ENCODE data around the gene EBF3.
A peak's percentile ranks its signal among the peaks of the same experiment; 100 is the strongest.

Gene EBF3

DNA sequence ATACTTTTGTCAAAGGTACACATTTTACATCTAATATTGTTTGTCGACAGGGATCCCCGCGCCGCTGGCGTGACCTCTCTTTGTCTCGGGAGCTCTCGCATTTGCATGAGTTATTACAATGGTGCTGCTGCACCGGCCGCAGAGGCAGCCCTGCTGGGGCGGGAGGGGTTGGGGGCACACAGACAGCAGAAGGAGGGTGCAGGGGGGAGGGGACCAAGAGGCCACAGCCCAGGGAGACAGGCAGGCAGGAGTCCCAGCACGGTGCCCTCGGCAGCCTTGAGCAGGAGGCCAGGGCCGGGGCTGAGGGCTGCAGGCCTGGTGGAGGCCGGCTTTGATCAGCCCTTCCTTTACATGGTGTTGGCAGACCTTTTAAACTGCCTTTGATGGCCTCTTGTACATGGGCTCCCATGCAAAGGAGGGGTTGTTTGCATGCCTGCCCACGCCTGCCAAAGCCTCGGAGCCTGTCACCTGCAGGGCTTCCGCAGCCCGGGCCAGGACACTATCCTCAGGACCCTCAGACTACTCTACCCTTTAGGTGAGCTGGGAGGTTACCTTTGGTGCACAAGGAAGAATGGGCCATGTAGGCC, 95.5 kb downstream of the EBF3 start:
- DNase-seq = peak; percentile 61

DNA sequence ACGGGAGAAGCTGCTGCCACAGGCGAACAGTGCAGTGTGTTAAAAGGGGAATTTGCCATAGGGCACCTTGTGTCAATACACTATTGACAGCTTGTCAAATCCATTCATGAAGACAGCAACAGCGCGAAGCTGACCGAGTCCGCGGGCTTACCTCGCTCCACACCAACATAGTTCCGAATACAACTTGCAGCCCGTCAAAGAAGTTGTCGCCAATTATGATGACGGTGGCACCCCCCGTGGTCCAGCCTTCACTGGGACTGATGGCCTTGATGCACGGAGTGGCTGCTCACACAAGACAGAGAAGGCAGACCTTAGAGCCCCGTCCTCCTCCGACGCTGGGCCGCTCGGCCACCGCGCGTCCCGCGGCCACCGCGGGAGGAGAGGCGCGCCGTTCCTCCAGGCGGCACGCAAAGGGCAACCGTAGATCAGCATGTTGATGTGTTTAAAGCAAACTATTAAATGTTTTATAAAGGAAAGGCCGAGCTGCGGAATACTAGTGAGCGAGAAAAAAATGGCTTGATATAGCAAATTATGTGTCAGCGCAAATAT, 96.4 kb downstream of the EBF3 start:
- DNase-seq = no peak

DNA sequence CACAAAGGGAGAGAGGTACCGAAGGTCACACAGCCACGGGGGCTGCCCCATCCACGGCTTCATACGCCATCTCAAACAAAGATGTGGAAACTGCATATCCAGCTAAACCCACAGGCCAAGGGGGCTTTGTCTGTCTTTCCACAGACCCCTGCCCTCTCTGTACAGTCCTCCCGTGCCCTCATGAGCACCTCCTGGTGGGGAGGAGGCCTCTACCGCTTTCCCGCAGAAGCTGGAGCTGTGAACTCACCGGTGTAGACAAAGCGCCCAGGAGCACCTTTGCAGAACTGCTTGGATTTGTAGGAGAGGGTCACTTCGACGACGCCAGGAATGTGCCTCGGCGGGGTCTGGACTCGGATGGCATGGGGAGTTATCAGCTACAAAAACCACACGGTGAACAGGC, 97.2 kb downstream of the EBF3 start:
- no peak for DNase-seq

DNA sequence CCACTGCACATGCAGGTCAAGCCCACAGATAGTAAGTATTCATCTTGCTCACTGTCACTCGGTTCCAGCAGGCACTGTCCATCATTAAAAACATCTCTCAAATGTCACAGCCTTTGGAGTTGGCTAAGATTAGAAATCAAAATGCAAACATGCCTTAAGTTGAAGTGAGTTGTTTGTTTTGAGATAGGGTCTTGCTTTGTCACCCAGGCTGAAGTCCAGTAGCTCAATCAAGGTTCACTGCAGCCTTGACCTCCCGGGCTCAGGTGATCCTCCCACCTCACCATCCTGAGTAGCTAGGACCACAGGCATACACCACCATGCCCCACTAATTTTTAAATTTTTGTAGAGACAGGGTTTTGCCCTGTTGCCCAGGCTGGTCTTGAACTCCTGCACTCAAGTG, 98.1 kb downstream of the EBF3 start:
- DNase-seq = no peak

DNA sequence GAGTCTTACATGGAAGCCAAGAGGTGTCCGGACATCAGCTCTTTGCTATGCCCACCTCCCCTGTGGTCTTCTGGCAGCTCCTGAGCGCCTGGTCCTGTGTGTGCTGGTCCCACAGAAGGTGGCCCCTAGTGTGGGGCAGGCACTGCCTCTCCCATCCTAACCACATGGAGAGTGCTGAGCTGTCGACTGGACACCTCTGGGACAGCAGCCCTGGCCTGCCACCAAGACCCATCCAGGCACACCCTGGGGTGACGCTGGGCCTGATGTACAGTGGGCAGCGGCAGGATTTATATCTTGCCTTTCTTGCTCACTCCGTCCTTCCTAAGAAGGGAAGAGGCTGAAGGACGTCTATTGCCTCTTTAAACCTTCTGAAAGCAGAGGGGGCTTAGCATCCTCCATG, 98.7 kb downstream of the EBF3 start:
- no peak for DNase-seq

DNA sequence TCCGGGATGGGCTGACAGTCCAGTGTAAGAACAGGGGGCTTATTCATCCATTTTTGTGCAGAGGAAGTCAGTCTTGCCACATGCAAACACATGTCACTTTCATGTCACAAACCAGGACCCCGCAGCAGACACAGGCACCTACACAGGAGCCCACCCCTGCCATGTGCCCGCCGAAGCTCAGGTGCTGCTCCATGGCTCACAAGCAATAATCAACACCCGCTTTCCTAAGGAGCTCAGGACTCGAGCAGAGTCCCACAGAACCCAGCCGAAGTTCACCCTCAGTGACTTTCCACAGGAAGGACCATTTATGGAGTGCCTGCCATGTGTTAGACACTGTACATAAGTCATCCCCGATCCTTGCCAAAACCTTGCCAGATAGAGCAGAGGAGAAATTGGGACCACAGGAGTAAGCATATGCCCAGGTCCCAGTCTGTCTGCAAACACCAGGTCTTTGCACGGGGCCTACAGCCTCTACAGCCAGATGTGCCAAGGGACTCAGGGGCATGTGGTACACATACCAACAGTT, 99.4 kb downstream of the EBF3 start:
- DNase-seq = no peak

DNA sequence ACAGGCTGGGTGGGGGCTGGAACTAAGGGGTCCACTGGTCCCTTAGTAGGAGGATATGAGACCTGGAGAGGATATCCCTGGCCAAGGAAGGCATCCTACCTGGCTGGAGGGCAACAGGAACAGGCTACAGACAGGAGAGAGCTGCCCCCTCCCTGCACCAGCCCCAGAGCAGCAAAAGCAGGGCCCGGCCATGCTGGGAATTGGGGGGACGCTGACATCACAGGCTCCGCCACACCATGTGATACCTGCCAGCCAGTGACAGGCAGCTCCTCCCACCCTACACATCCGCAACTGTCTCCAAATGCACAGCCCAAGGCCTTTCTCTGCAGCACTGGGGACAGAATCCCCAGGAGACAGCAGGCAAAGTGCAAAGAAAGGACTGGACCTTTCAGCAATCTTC, 100.0 kb downstream of the EBF3 start:
- DNase-seq = no peak

DNA sequence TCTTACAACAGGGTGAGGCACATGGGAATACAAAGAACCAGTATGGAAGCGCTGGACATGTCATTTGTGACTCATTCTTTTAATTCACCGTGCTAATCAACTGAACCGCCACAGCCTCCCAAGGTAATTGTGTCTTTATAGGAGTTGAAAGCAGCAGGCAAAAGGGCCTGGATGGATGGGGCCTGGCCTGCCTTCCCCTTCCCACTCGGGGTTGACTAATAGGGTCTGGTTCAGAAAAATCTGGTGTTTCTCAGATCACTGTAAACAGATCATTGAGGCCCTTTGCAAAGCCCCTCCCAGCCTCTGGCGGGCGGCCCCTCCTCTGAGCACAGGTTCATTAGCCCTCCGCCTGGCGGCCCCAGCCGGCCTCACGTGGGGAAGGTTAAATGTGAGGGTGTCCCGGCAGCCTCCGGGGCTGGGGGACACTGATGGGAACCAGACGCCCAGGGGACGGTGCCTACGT, 100.8 kb downstream of the EBF3 start:
- DNase-seq = peak; percentile 78

DNA sequence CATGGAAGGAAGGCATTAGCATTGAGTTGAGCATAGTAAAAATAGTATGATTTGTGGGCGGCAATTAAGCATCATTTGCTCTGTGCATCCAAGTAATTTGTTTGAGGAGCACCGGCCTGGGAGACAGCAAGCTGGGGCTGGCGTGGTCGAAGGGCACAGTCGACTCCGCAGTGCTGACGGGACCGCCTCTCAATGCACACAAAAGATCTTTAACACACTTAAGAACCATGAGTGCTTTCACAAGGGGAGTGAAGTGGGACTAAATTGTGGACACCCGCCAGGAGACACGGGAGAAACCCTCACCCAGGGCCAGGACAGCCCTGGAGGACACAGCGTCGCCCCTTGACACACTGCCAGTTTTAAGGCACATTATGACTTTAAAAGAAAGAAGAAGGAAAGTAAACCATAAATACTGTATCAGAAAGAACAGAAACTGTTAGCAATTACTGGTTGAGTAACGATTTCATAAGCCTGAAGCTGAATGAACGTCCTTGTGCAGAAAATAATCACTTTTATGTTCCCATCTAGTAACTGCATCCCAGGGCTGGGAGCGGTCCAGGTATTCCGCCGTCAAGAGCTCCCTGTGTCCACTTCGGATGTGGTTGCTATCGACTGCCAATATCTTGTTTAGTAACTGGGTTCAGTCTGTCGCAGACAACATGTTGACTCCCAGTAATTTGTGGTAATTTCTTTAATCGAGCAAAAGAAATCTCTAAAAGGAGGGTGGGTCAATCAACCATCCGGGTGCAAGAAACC, 102.1 kb downstream of the EBF3 start:
- no peak for DNase-seq

DNA sequence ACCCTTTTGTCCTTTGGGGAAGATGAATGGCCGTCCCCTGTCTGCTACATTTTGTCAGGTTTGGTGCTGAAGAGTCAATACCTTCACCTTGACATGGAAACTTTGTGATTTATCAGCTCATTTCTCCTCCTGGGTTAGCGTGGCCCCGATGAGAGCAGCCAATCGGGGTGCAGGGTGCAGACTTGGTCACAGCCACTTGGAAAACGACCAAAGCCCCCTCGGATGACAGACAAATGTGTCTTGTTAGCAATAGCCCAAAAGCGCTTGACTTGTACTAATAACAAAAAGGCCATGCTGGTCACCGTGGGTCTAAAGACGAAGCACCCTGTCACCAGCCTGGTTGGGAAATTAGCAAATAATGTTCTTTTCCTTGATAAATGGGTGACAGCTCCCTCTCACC, 103.7 kb downstream of the EBF3 start:
- no peak for DNase-seq

DNA sequence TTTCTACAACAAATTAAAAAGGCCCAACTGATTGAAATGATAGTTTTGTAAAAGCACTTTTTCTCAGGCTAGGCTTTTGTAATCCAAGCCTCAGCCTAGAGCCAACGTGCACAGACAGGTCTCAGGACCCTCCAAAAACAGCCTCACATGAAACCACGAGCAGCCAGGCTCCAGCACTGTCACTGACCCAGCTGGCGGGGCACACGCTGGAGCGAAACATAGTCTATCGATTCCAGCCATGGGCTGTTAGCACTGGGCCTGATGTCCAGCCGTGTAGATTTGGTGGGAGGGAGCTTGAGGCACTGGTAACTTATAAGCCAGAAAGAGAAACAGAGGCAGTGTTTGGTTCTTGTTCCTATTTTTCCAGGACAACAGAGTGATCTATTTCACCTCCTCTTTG, 104.5 kb downstream of the EBF3 start:
- DNase-seq = no peak

DNA sequence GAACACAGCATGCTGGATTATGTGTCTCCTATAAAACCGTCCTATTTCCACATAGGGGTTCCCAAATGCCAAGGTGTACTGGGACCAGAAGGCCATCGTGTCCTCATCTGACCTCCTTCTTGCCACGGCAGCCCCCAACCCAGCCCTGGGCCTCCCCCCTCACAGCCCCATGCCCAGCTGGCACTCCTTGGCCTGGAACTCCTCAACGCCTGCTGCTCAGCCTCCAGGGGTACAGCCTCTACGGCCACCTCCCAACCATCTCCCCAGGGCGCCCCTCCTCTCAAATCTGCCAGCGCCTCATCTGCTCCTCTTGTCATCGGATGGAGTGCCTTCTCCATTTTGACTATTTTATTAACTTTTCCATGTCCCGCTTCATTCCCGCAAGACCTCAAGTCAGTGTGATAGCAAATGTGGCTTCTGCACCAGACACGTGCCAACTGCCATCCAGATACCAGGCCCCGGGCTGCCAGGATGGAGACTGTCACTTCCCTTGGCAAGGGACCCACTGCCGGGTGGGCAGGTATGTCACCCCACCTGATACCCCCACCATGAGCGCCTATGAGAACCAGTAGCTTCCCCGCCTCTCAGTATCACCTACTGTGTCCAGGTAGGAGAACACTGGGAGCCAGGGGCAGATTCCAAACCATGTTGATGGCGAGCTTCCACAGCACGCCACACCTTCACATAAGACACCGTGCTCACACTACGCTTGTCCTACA, 106.7 kb downstream of the EBF3 start:
- DNase-seq = no peak

DNA sequence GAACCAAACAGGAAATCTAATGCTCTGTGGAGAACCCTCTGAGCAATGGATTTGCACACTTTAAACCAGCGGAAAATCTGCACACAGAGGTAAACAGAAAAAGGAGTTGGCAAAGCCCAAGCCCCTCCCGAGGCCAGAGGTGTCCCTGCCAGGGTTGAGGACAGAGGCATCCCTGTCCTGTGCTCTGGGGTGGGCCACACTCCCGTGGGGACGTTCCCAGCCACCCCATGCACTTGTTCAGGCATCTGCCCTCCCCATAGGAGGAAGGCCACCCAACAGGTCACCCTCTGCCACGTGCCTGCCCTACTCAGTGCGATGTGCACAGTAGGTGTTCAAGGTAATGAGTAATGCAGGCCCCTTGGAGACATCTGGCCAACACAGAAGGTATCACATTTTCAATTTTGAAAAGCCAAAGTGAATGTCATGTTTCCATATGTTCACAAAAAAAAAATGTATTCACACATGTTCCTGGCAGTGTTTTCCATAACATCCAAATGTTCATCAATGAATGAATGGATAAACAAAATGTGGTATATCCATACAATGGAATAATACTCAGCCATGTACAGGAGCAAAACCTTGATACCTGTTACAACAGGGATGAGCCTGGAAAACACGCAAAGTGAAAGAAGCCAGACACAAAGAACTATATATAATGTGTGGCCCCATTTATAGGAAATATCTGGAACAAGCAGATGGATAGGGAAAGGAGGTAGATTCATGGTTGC, 108.1 kb downstream of the EBF3 start:
- no peak for DNase-seq

DNA sequence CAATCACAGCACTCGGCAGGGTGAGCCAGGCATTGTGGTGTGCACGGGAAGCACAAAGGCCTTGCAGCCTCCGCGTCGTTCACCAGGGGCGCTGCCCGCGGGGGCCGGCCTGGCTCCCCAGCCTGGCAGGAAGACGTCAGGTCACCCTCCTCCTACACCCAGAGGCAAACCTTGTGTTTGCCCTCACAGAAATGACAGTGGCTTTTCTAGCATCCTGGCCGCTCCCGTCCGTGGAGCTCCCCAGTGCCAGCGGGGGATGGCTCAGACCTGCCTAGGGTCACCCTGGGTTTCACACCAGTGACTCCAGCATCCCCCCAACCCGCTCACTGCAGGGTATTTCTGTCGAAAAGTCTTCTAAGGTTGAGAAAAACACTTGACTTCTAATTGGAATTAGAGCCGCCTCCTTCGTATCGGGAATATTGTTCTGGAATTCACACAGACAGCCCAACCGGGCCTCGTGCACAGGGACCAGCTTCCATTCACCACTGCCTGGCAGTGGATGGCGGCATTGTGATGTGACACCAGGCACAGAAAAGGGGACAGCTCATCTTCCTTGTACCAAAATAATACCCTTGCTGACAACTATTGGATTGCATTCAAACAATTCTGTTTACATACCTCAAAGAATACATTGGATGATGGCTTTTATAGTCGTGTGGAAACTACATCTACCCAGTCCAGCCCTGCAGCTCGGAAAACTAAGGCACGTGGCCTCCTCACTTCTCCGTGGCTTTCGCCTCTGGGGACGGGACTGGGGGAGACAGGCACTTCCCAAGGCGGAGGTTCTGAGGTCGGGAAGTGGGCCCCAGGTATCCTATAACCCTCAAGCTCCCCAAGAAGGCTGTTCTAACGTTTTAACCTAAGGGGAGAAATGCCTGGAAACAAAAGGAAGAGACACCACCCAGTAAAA, 109.0 kb downstream of the EBF3 start:
- no peak for DNase-seq

DNA sequence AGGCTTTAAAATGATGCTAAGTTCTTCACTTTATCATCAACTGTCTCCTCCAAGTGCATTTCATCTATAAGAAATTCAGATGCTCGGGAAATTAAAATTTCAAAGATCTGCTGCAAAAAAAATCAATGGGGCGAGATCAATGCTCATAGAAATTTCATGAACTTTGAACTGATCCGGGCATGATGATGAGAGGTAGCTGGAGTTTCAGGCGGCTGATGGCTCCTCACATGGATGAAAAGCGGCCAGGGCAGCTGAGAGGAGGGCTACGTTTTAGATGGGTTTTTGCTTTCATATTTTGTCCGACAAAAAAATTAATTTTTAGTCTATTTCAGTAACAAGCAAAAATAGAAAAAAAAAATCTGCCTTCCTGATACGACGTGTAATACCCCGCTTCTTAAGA, 109.9 kb downstream of the EBF3 start:
- no peak for DNase-seq

DNA sequence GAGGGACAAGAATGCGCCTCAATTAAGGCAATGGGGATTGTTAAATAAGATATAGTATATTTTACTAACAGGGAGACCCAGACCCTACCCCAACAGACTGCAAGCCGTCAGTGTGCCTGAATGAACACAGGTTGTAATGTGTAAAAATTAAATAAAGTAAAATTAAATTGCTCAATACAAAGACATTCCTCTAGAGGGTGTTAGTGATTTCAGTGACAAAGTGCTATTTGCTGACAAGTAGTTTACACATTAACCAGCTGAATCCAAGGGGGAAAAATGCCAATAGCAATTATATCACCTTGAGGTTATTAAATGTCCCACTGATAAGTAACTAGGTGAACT, 110.5 kb downstream of the EBF3 start:
- DNase-seq = no peak

DNA sequence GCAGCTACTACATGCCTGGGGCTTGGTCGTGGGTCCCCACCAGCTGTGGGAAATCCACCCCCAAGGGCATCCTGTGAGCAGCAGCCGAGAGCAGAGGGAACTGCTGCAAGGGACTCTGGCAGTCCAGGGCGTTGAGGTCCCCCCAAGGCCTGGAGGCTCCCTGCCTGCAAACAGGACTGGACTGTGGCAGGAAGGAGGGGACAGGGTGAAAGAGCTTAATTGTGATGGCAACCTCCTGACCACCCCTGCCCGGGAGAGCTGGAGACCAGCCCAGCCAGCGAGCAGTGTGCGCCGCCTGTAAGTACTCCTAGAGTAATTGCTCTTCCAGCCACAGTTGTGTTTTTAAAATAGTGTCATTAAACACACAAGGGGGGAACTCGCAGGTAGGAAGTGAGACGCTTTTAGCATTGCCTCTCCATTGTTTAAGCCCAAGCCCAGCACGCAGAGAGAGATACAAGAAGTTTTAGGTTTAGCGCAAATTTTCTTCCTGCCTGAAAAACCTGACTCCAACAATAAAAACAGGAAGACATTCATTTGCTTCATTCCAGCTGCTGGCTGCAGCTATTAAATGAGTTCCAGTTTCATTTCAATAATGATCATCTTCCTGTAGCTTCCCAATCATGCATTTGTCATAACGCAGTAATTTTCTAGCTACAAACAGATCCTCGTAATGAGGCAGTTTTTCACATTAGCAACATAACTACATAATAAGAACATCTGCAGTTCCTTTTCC, 111.1 kb downstream of the EBF3 start:
- DNase-seq = no peak

DNA sequence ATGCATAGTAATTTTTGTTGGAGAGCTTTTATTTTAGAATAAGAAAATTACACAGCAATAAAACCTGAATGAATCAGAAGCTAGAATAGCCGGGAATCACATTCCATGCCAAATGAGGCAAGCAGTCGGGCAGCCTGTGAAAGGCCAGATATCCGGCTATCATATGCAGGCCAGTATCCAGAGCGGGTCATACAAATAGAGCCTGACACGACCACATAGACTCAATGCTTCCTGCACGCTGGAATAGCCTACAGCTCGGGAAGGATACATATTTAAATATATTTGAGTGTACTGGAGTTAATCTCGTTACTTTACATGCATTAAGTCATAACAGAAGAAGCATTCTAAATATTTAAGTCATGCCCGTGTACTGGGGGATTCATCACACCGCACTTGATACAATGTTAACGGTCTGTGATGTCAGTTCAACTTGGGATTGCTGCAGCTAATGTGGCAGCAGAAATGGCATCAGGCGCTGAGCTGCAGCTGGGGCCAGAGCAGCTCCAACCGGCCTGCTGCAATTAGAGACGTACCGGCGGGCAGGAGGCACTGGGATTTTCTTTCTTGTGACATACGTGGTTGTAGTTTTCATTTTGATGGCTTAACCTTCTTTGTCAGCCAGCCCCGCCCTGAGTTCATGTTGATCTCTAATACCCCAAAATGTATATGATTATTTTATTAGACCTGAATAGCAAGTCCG, 112.0 kb downstream of the EBF3 start:
- DNase-seq = peak; percentile 86

DNA sequence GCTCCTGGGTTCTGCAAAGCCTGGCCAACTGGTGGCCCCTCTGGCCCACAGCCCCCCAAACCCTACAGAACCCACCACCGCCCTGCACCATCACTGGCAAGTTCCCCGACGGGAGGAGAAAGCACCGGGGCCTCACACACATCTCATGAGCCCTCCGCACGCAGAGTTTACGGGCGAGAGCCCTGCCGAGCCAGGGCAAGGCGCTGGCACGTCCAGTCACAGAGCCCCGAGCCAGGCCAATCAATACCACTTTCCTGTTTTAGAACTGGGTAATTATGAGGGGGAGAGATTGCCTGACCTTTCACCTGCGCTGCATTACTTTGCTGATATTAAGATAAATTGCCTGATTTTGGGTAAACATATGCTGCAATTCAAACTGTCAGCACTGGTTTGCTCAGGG, 113.3 kb downstream of the EBF3 start:
- no peak for DNase-seq

DNA sequence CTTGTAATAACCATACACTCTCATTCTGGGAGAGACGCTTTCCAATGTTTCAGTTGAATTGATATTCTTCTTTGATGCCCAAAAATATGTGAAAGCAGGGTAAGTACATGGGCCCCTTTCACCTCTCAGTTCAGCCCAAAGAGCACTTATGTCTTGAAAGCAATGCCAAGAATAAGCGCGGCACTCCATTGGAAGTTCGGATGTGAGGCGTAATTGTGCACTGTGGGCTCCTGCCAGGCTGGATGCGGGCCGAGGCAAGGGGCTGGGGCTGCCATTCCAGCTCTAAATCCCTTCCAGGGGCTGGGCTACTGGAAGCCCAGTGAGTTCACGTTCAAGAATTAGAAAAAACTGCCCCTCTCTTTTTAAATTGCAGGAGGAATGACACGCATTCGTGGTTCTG, 113.8 kb downstream of the EBF3 start:
- DNase-seq = no peak

DNA sequence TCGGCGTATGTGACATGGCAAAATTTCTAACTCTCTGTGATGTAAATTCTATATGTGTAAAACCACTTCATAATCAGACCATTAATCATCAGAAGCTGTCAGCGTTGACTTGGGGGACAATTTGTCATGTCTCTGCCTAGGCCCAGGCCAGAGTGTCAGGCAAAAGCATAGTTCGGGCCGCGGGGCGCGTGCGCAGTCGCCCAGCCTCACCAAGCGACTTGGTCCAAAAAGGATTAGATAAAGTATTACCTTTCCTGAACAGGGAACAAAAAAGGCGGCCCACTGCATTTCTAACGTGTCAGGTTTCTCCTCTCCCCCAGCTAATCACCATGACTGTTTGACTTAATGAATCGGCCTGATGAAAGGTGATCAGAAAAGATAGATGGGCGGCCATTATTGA, 114.2 kb downstream of the EBF3 start:
- DNase-seq = no peak
